ENCODE results near the gene ARPC1B.
"Not testable (repeated sequence)": the region's sequence is repeated elsewhere in the genome, so short reads cannot be mapped to it uniquely, and the experiment has no call there.

ARPC1B gene

DNA sequence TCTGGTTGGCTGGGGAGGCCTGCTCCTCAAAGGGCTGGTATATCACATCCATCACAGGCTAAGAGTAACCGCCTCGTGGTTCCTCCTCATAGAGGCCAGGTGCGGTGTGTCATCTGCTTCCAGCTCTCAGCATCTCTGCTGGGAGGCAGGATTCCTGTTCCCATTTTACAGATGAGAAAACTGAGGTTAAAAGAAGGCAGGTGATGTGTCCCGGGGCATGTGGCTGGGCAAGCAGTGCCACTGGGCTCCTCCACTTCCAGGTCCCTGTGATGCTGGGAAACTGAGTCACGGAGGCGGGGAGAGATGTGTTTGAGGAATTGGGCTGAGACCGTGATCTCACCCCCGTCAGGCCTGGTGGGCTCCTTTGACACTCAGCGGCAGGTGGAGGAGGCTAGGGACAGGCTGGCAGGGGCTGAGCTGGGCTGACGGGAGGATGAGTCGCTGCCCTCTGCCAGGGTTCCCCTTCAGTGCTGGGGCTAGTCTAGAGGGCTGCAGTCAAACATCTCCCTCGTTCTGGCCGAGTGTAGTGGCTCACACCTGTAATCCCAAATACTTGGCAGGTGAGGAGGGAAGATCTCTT, 9.4 kb downstream of the ARPC1B start:
- TF ChIP-seq, protein P1, sequence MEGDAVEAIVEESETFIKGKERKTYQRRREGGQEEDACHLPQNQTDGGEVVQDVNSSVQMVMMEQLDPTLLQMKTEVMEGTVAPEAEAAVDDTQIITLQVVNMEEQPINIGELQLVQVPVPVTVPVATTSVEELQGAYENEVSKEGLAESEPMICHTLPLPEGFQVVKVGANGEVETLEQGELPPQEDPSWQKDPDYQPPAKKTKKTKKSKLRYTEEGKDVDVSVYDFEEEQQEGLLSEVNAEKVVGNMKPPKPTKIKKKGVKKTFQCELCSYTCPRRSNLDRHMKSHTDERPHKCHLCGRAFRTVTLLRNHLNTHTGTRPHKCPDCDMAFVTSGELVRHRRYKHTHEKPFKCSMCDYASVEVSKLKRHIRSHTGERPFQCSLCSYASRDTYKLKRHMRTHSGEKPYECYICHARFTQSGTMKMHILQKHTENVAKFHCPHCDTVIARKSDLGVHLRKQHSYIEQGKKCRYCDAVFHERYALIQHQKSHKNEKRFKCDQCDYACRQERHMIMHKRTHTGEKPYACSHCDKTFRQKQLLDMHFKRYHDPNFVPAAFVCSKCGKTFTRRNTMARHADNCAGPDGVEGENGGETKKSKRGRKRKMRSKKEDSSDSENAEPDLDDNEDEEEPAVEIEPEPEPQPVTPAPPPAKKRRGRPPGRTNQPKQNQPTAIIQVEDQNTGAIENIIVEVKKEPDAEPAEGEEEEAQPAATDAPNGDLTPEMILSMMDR (IDR thresholded peaks at IDR 0.05; ENCODE audit: control insufficient read depth, insufficient read depth, low read depth, low read length, missing control alignments), result no peak
- no peak overlapping the region for H3K4me3 ChIP-seq (ENCODE audit: control insufficient read depth, low read depth, low read length)
- no peak for DNase-seq (ENCODE audit: low read depth)

DNA sequence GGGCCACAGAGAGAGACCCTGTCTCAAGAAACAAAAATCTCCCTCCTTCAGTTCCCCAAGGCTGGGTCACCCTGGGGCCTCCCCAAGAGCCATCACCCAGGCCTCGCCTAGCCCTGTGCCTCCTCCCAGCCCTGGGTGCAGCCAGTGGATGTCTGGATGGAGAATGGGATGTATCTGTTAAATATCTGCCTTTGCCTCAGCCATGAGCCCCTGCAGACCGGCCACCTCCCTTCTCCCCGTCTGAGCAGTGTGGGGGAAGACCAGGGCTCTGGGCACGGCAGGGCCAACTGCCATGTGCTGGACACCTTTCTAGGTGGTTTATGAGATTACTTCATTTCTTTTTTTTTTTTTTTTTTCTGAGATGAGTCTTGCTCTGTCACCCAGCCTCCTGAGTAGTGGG, 10.0 kb downstream of the ARPC1B start:
- TF ChIP-seq, protein P1 (IDR thresholded peaks at IDR 0.05; ENCODE audit: control insufficient read depth, insufficient read depth, low read depth, low read length, missing control alignments), result no peak

DNA sequence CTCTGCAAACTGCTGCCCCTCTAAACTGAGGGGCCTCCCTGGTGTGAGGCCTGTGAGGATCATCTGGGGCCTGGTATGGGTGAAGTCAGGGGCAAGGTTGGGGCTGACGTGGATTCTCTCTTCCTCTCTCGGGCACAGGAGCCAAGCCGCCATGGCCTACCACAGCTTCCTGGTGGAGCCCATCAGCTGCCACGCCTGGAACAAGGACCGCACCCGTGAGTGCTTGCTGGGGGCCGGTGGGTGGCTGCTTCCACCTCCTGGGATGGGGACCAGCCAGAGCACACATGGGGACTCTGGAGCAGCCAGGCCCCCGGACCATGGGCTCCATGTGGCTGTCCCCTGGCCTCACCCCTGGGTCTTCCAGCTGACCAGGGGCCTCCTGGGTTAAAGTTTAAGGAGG, 11.0 kb downstream of the ARPC1B start:
- no peak for DNase-seq (ENCODE audit: low read depth)
- TF ChIP-seq, protein P1 (IDR thresholded peaks at IDR 0.05; ENCODE audit: control insufficient read depth, insufficient read depth, low read depth, low read length, missing control alignments), result no peak
- no peak overlapping the region for H3K4me3 ChIP-seq (ENCODE audit: control insufficient read depth, low read depth, low read length)

More for the DNA sequence above, 10.0 kb downstream of the ARPC1B start:
- no peak for DNase-seq (ENCODE audit: low read depth)
- H3K4me3 ChIP-seq (ENCODE audit: control insufficient read depth, low read depth, low read length), result no peak overlapping the region

DNA sequence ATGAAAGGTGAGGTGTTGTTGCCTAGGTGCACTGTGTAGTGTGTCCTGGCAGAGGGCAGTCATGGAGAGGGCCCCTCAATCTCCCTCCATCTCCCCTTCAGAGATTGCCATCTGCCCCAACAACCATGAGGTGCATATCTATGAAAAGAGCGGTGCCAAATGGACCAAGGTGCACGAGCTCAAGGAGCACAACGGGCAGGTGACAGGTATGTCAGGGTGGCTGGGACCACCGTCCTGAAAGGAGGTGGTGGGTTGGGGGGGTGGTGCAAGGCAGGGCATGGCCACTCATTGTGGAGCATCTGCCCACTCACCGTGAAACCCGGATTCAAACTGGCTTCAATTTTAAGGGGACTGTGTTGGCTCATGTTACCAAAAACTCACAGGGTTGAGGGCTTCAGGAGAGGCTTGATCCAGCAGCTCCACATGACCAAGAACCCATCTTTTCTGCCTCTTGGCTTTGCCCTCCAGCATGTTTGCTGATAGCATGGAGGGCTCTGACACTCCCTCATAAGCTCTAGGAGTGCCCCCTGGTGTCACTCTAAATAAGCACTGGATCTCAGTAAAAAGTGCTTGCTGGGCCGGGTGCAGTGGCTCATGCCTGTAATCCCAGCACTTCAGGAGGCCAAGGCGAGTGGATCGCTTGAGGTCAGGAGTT, 12.2 kb downstream of the ARPC1B start:
- no peak for DNase-seq (ENCODE audit: low read depth)
- no peak overlapping the region for H3K4me3 ChIP-seq (ENCODE audit: control insufficient read depth, low read depth, low read length)
- TF ChIP-seq, protein P1 (IDR thresholded peaks at IDR 0.05; ENCODE audit: control insufficient read depth, insufficient read depth, low read depth, low read length, missing control alignments), result peak; percentile 34

DNA sequence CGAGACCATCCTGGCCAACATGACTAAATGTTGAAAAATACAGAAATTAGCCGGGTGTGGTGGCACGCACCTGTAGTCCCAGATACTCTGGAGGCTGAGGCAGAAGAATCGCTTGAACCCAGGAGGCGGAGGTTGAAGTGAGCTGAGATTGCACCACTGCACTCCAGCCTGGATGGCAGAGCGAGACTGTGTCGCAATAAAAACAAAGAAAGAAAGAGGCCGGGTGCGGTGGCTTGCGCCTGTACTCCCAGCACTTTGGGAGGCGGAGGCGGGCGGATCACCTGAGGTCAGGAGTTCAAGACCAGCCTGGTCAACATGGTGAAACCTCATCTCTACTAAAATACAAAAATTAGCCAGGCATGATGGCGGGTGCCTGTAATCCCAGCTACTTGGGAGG, 12.7 kb downstream of the ARPC1B start:
- not testable (repeated sequence) for H3K4me3 ChIP-seq (ENCODE audit: control insufficient read depth, low read depth, low read length); DNase-seq (ENCODE audit: low read depth)

DNA sequence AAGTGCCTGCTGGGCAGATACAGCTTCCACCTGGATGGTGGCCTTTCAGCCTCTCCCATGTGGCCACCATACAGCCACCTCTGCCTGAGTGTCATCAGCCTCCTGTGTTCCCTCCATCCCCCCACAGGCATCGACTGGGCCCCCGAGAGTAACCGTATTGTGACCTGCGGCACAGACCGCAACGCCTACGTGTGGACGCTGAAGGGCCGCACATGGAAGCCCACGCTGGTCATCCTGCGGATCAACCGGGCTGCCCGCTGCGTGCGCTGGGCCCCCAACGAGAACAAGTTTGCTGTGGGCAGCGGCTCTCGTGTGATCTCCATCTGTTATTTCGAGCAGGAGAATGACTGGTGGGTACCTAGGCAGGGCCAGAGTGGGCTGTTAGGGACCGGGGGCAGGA, 13.4 kb downstream of the ARPC1B start:
- no peak overlapping the region for H3K4me3 ChIP-seq (ENCODE audit: control insufficient read depth, low read depth, low read length)
- TF ChIP-seq, protein P1 (IDR thresholded peaks at IDR 0.05; ENCODE audit: control insufficient read depth, insufficient read depth, low read depth, low read length, missing control alignments), result no peak
- DNase-seq (ENCODE audit: low read depth), result no peak

DNA sequence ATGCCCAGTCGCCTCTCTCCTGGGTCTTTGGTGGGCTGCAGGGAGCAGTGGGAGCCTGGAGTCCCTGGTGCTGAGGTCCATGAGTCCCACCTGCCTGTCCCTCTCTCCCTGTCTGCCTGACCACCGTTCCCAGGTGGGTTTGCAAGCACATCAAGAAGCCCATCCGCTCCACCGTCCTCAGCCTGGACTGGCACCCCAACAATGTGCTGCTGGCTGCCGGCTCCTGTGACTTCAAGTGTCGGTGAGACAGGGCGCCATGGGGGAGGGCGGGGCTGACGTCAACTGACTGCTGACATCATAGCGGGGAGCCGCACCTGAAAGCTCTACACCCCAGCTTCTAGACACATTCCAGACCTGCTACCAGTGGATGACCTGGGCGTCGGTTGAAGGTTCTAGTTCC, 15.2 kb downstream of the ARPC1B start:
- TF ChIP-seq, protein P1 (IDR thresholded peaks at IDR 0.05; ENCODE audit: control insufficient read depth, insufficient read depth, low read depth, low read length, missing control alignments), result no peak
- no peak overlapping the region for H3K4me3 ChIP-seq (ENCODE audit: control insufficient read depth, low read depth, low read length)
- no peak for DNase-seq (ENCODE audit: low read depth)

All from AG09309 (cell line).